Breast epithelium (tissue), 3 donors: ENCODE results near the gene GALNT2.

ENCODE experiments used
- CTCF ChIP-seq, 3 donors: fragments of 450-650 bp; IDR thresholded peaks; one replicate each; pipeline ENCODE4 v1.5.1; 2016 to 2017; ENCODE audit warnings: antibody characterized with exemption in 3 of 3, mild to moderate bottlenecking in 3 of 3, moderate library complexity in 3 of 3
- POLR2AphosphoS5 ChIP-seq, 3 donors: sonication (generic); formaldehyde crosslinking; IDR thresholded peaks; one replicate each; pipeline ENCODE4 v1.6.1; 2017; ENCODE audit warnings: antibody characterized with exemption in 3 of 3

- no peak for TF ChIP-seq CTCF (IDR thresholded peaks at IDR 0.05)
- TF ChIP-seq POLR2AphosphoS5 (IDR thresholded peaks at IDR 0.05), result no peak
Observed at GRCh38 chr1:230158415-230159291, 91.6 kb downstream of the GALNT2 start.
